ENCODE results near the gene CNOT3. TPM values are rescaled to one million over a fixed set of nuclear protein-coding genes. Genes with fewer than 3 reads are reported as not detected.
A peak's percentile ranks its signal among the peaks of the same experiment; 100 is the strongest.

The CNOT3 gene
- total and polyA plus RNA-seq, 2 experiments from 2014 or later: 39.7 to 47.0 TPM

- ATAC-seq (peak; percentile 17), DNase-seq (ENCODE audit: low spot score) (peak; percentile 64)
- Histone ChIP-seq H3K27ac (ENCODE audit: low read depth) (no peak overlapping the region), H3K36me3 (ENCODE audit: insufficient read depth) (peaks cover 13% of the 10 kb centered on the region), H3K4me1 (ENCODE audit: insufficient read depth) (peaks cover 11% of the 10 kb centered on the region; the same call in 1 of the 2 replicates), H4K20me1 (replicated peaks; ENCODE audit: insufficient read depth) (peaks cover 9% of the 10 kb centered on the region), H3K27me3 (ENCODE audit: insufficient read depth) (no peaks in the 10 kb centered on the region), H3K4me2 (peak overlapping the region; percentile 92), H3F3A (replicated peaks; ENCODE audit: low read depth) (peaks cover 7% of the 10 kb centered on the region; the same call in 1 of the 2 replicates), H3K79me2 (replicated peaks; ENCODE audit: insufficient read depth) (peaks cover 20% of the 10 kb centered on the region), H3K4me3 (peak overlapping the region; percentile 87), H3K9me2 (ENCODE audit: insufficient read depth) (no peaks in the 10 kb centered on the region), H2AFZ (no peak overlapping the region)
- no peak for TF ChIP-seq REST (IDR thresholded peaks at IDR 0.05; ENCODE audit: unreplicated experiment)
- TF ChIP-seq CREB1 (CRISPR knock-in tag; IDR thresholded peaks at IDR 0.05; ENCODE audit: low read depth): no peak
- no peak for TF ChIP-seq ZNF331 (CRISPR knock-in tag; IDR thresholded peaks at IDR 0.05; ENCODE audit: low read depth)
- H3K9me3 Mint-ChIP-seq: peaks cover 7% of the 10 kb centered on the region; the same call in 2 of the 3 replicates
- H3K36me3 Mint-ChIP-seq (ENCODE audit: low read depth): peaks cover 48% of the 10 kb centered on the region
- H3K27ac Mint-ChIP-seq: peak overlapping the region; percentile 98
- H3K4me1 Mint-ChIP-seq: peaks cover 8% of the 10 kb centered on the region
- H3K27me3 Mint-ChIP-seq (ENCODE audit: insufficient read depth, low read depth, poor library complexity): peaks cover 16% of the 10 kb centered on the region
- peak overlapping the region; percentile 97 for H3K4me3 Mint-ChIP-seq
Measured at GRCh38 chr19:54114340-54115108, 23.0 kb upstream of the CNOT3 start.

GRCh38 chr19:54115109-54116063 is 22.2 kb upstream of the CNOT3 start, which contains the start of the genes PRPF31 and TFPT:
Gene PRPF31 (plus strand): TSS chr19:54115754. CDS start chr19:54118279, 2,525 bp downstream.
Gene TFPT (minus strand): TSS chr19:54115657. CDS start chr19:54115269, 388 bp downstream.
- Histone ChIP-seq H3K27ac (ENCODE audit: low read depth) (no peak within 1 kb of the TSS; the same call in 1 of the 2 replicates), H3K79me2 (replicated peaks; ENCODE audit: insufficient read depth) (peaks cover 20% of the 10 kb centered on the region), H3K4me2 (peak within 1 kb of the TSS; percentile 92), H3K4me1 (ENCODE audit: insufficient read depth) (peaks cover 11% of the 10 kb centered on the region; the same call in 1 of the 2 replicates), H3K9me2 (ENCODE audit: insufficient read depth) (no peaks in the 10 kb centered on the region), H2AFZ (peak within 1 kb of the TSS; percentile 67; the same call in 1 of the 2 replicates), H4K20me1 (replicated peaks; ENCODE audit: insufficient read depth) (peaks cover 9% of the 10 kb centered on the region; the same call in 1 of the 2 replicates), H3F3A (replicated peaks; ENCODE audit: low read depth) (peaks cover 7% of the 10 kb centered on the region; the same call in 1 of the 2 replicates), H3K36me3 (ENCODE audit: insufficient read depth) (peaks cover 13% of the 10 kb centered on the region), H3K27me3 (ENCODE audit: insufficient read depth) (no peaks in the 10 kb centered on the region), H3K4me3 (peak within 1 kb of the TSS; percentile 87)
- Mint-ChIP-seq H3K36me3 (ENCODE audit: low read depth) (peaks cover 47% of the 10 kb centered on the region), H3K4me3 (peak within 1 kb of the TSS; percentile 97), H3K27ac (peak within 1 kb of the TSS; percentile 98), H3K27me3 (ENCODE audit: insufficient read depth, low read depth, poor library complexity) (peaks cover 18% of the 10 kb centered on the region), H3K9me3 (peaks cover 7% of the 10 kb centered on the region; the same call in 2 of the 3 replicates), H3K4me1 (peaks cover 8% of the 10 kb centered on the region)
- peak; percentile 96 for ATAC-seq
- TF ChIP-seq CREB1 (CRISPR knock-in tag; IDR thresholded peaks at IDR 0.05; ENCODE audit: low read depth) (peak; percentile 99), REST (IDR thresholded peaks at IDR 0.05; ENCODE audit: unreplicated experiment) (no peak), CTCF (conservative IDR thresholded peaks at IDR 0.05; ENCODE audit: low read depth in 2 of 2) (no peak), POLR2AphosphoS5 (IDR thresholded peaks at IDR 0.05; ENCODE audit: low read depth) (peak; percentile 82), ETS1 (IDR thresholded peaks at IDR 0.05) (peak; percentile 99)
- peak; percentile 100 for DNase-seq (ENCODE audit: low spot score)
